ENCODE results near the gene CFAP20DC. TPM values are rescaled to one million over a fixed set of nuclear protein-coding genes. Genes with fewer than 3 reads are reported as not detected.

CFAP20DC gene
- total and polyA plus RNA-seq, 2 of the 4 experiments (the other 2 are of a cell fraction) = 1.2 to 1.6 TPM

GRCh38 chr3:58769065-58769464 is 280.8 kb downstream of the CFAP20DC start:
- ChIA-PET POLR2A (ENCODE audit: unreplicated experiment) (no interaction called here), CTCF (interaction anchor here (0.7 kb wide), 1 partner anchor 128 kb away, joined by 3 read pairs; no protein-coding TSS in a partner anchor)
- Histone ChIP-seq H3K14ac (replicated peaks; ENCODE audit: low read depth, low read length) (no peak overlapping the region), H2AK9ac (replicated peaks; ENCODE audit: low read depth, low read length, poor library complexity) (no peak overlapping the region), H2BK15ac (ENCODE audit: low read depth, low read length) (no peak overlapping the region), H2AFZ (replicated peaks; ENCODE audit: low read length, poor library complexity) (no peak overlapping the region), H3K4me1 (ENCODE audit: control insufficient read depth, insufficient read depth, low read length) (no peaks in the 10 kb centered on the region), H3K4me2 (ENCODE audit: low read depth, low read length) (no peak overlapping the region), H3K18ac (ENCODE audit: low read depth, low read length) (no peak overlapping the region), H3K23ac (ENCODE audit: low read depth, low read length) (no peak overlapping the region), H3K27ac (ENCODE audit: insufficient read depth, low read length) (no peak overlapping the region), H2BK120ac (ENCODE audit: low read depth, low read length) (no peak overlapping the region), H3K79me1 (ENCODE audit: low read depth in 1 of 2, low read length in 2 of 2) (no peaks in the 10 kb centered on the region), H4K8ac (ENCODE audit: low read depth in 2 of 2, low read length in 2 of 2) (no peak overlapping the region), H3K4ac (ENCODE audit: low read depth, low read length) (no peak overlapping the region), H3K36me3 (ENCODE audit: control insufficient read depth, insufficient read depth, low read length) (no peaks in the 10 kb centered on the region), H2BK5ac (ENCODE audit: low read depth, low read length, poor library complexity, severe bottlenecking) (no peak overlapping the region), H4K20me1 (ENCODE audit: insufficient read depth, low read length) (no peaks in the 10 kb centered on the region), H3K9me1 (ENCODE audit: insufficient read depth, low read length) (no peaks in the 10 kb centered on the region), H4K5ac (ENCODE audit: low read depth, low read length) (no peak overlapping the region), H4K91ac (ENCODE audit: insufficient read depth, low read depth, low read length) (no peak overlapping the region), H3K4me3 (ENCODE audit: insufficient read depth, low read depth, low read length) (no peak overlapping the region), H3K27me3 (ENCODE audit: control insufficient read depth, insufficient read depth, low read length) (no peaks in the 10 kb centered on the region), H3K9me3 (ENCODE audit: control insufficient read depth, insufficient read depth, low read length) (no peaks in the 10 kb centered on the region), H2BK20ac (ENCODE audit: low read depth, low read length) (no peak overlapping the region), H2AK5ac (ENCODE audit: low read depth, low read length) (no peak overlapping the region), H3K9ac (ENCODE audit: low read depth, low read length) (no peak overlapping the region), H3K56ac (ENCODE audit: extremely low read depth, insufficient read depth, low read length) (no peak overlapping the region; the same call in 1 of the 2 replicates)
- ATAC-seq (ENCODE audit: low read depth) = no peak
- intact Hi-C loops (cut with micrococcal nuclease) (no loop called here), dilution Hi-C loops (cut with HindIII; ENCODE audit: low sequenced_read_pairs, unreplicated experiment) (no loop called here), in situ Hi-C loops (cut with MboI; ENCODE audit: low sequenced_read_pairs) (no loop called here)
- no peak for DNase-seq
- no TSS peak for BruUV-seq (replicated peaks)
- WGBS, 2 experiments (ENCODE audit: extremely low coverage in 2 of 2, insufficient read length in 1 of 2) = no CpG with 5 or more reads among the region's 4 CpGs
- TF ChIP-seq RFX5 (IDR thresholded peaks at IDR 0.05; ENCODE audit: low read depth, low read length) = no peak
- no peak for TF ChIP-seq FOS (IDR thresholded peaks at IDR 0.05; ENCODE audit: low read depth, low read length)
- TF ChIP-seq BHLHE40 (IDR thresholded peaks at IDR 0.05; ENCODE audit: low read depth, low read length) = no peak
- no peak for TF ChIP-seq MAZ (IDR thresholded peaks at IDR 0.05; ENCODE audit: borderline replicate concordance, low read depth, low read length)
